ENCODE results near the gene CTCFL.

GRCh38 chr20:57573894-57574293 is 49.0 kb upstream of the CTCFL start:
- TF ChIP-seq CTCF (IDR thresholded peaks at IDR 0.05) (no peak), POLR2AphosphoS5 (IDR thresholded peaks at IDR 0.05) (no peak), POLR2A (IDR thresholded peaks at IDR 0.05) (no peak)
